AML-193 (cell line): Measurements from ENCODE around the gene NR1I3.
"Not testable (repeated sequence)": the region's sequence is repeated elsewhere in the genome, so short reads cannot be mapped to it uniquely, and the experiment has no call there.

Experiments used
- DNase-seq, 2 experiments: peaks; one replicate each; lab custom pipeline; 2025; lab: John Stamatoyannopoulos, UW

The NR1I3 gene

DNA sequence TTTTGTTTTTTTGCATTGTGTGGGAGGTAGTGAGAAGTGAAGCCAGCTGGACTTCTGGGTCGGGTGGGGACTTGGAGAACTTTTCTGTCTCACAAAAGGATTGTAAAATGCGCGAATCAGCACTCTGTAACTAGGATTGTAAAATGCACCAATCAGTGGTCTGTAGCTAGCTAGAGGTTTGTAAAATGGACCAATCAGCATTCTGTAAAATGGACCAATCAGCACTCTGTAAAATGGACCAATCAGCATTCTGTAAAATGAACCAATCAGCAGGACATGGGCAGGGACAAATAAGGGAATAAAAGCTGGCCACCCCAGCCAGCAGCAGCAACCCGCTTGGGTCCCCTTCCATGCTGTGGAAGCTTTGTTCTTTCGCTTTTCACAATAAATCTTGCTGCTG is 12.1 kb upstream of the NR1I3 start:
- DNase-seq: not testable (repeated sequence)

DNA sequence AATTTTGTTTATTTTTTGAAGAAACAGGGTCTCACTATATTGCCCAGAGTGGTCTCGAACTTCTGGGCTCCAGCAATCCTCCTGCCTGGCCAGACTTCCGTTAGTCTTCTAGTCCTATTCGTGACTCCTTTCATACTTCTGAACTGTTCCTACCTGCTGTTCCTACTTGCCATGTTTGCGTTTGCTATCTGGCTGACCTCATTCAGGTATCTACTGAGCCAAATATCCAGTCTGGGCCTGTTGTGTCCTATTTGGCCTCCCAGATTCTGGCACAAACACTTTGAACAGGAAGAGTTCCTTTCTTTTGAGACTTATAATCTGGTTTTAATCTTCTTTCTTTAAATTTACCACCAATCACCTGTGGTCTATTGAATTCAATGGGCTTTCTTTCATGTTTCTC is 6.9 kb upstream of the NR1I3 start:
- DNase-seq: no peak

DNA sequence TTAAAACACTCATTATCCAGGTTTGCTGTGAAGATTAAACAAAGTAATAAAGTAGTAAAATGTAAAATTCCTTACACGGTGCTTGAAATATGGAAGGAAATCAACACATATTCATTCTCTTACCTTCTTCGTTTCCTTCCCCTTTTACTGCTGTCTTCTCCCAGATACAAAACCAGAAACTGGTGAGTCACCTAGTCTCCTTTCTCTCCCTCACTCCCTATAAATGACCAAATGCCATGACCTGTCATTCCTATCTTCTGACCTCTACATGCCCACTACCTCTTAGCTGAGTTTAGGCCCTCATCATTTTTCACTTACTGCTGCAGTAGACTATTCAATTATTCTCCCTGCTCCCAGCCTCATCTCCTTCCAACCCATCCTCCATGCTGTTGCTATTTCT is 4.3 kb upstream of the NR1I3 start:
- peak; percentile 38 to 40 for DNase-seq

DNA sequence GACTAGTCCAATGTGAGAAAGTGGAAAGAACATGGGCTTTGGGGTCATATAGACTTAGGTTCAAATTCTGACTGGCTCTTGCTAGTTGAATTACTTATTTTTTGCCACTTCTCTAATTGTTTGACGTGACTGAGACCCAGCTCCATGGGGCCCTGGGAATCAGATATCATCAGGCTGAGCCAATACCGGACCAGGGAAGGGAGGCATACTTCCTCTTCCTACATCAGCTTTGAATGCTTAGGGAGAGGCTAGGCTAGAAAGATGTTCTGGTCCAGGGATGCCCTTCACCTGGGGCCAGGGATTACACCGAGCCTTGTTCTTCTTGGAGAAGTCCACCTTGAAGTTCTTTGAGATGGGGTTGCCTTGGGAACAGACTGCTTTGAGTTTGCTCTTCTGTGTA is 3.7 kb upstream of the NR1I3 start:
- peak in 1 of 2 experiments; percentile 7 for DNase-seq

DNA sequence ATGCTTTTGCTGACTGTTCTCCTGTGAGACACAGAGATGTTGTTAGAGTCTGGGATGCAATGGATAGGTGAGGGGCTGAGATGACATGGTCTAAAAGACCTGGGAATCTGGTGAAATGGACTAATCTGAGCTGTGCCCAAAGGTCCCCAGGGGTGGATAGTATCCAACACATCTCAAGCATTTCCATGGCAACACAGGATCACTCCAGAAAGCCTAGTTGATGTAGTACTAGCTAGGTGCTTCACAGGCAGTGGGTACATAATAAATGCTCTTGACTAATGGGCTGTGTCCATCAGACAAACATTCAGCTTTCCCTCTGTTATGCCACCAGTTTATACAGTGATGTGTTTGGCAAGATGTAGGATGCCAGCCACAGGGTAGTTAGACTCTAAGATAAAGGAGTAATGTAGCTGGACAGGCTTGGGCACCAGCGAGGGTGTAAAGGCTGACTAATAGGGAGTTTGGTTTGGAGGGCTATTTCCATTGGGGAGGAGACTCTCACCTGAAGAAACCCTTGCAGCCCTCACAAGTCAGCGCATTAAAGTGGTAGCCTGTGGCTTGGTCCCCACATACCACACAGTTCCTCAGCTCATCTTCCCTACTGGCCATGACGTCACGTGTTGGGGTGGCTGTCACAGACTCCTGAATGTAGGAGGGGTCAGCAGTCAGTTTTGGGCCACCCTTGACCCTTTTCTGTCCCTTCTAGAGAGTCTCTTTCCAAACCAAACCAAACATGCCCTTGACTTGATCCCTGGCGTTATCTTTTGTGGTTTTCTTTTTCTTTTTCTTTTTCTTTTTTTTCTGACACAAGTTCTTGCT is 1.8 kb downstream of the NR1I3 start:
- DNase-seq: no peak

DNA sequence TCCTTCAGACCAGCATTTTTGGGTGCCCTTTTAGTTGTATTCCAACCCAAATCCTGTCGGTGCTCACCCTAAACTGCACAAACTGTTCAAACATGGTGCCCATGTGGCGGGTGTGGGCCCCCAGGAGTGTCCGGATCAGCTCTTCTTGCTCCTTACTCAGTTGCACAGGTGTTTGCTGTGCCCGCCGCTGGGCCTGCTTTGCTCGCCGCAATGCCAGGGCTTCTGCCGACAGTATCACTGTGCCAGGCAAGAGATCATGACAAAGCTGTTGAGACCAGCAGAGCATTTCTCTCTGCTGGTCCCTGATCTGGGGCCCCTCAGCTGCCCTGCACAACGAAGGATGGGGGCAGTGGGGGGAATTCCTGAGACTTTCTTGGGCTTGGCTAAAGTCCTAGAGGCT is 4.9 kb downstream of the NR1I3 start:
- DNase-seq: no peak

DNA sequence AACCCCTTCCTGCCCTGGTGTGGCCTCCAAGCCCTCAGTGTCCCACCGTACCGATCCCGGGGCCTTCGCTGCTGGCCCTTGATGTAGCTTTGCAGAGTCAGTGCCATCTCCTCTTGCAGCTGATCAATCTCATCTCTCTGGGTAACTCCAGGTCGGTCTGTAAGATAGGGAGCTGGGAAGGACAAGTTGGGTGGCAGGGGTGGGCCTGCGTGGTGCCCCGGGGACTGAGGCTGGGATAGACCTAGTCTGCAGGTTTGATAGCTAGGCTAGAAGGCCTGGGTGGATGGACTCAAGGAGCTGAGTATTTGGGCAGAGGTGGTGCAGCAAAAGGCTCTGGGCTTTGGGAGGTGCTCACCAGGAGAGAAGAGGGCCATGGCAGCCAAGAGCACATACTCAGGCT is 7.2 kb downstream of the NR1I3 start:
- no peak for DNase-seq

DNA sequence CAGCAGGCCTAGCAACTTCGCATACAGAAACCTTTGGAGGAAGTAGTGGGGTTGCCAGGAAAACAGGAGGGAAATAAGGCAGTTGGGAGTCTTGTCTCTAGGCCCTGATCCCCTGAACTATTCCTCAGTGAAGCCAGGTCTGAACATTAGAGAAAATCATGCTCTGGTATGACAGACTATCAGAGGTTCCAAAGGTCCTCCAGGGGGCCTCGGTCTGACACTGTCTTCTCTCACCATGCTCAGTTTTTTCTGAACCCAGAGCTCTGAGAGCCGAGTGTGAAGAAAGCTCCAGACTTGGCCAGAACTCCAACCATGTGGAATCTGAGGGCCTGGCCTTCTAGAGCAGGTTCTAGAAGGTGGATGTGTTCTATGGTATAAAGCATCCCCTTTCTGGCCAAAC is 8.1 kb downstream of the NR1I3 start:
- peak; percentile 27 to 35 for DNase-seq

DNA sequence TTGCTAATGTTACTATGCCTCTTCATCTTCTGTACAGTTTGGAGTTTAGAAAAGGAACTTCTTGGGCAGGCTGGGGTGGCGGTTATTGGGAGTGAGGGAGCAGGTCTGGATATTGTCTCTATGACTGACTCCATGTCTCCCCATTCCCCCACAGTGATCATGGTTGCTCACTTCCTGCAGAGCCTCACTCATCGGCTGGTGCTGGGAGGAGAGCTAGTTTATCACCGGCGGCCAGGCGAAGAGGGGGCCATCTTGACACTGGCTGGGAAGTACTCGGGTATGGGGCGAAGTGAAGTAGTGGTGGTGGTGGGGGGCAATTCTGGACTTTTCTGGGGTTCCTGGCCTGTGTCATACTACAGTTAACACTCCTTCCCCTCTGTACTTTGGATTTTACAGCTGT is 10.0 kb downstream of the NR1I3 start:
- no peak for DNase-seq

DNA sequence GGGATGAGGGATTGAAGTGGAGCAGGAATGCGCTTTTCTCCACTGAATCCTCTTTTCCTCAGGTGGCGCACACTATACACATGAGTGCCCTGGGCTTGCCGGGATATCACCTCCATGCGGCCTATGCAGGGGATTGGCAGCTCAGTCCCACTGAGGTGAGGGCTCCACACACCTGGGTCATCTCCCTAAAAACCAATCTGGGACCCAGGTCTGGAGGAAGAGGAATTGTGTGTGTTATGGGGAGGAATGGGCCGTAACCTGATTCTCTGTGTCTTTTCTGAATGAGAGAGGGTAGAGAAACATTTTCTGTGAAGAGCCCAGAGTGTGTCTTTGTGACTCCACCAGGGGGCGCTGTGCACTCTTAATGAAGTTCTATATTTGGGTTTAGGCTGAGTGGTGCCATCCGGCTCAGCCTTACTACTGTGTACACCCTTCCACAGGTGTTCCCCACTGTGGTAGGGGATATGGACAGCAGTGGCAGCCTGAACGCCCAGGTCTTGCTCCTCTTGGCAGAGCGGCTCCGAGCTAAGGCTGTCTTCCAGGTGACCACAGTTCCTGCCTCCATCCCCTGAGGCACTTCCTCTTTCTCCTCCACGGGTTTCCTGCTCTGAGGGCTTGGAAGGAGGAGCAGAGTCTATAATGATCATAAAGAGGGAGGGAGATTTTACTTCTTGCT is 10.7 kb downstream of the NR1I3 start:
- DNase-seq: peak; percentile 96 to 97

DNA sequence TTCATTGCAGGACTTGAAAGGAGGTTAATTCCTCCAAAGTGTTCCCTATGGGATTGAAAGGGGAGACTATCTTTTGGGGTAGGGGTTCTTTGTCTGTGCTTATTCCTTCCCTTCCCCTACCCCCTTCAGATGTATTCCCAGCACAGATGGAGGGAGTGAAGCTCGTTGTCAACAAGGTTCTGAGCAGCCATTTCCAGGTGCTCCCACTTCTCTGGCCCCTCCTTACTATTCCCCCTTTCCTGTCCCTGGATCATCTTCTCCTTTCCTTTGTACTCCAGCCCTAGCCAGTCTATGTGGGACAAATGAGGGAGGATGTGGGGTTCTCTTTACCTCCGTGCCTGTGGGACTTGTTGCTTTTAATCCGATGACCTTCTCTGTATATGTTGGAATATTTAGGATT is 11.2 kb downstream of the NR1I3 start:
- no peak for DNase-seq

DNA sequence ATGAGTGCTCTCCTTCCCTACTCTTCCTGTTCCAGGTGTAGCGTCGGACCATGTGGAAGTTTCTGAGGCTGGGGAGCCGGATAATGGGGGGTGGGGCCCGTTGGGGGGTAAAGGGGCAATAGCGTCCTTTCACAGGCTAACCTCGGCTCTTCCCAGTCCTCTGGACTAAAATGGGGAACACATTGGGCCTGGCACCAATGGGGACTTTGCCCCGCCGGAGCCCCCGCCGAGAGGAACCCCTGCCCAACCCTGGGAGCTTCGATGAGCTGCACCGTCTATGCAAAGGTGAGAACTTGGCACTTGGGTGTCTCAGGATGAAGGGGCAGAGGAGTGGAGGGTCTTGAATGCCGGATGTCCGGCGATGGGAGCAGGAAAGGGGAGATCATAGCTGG is 11.7 kb downstream of the NR1I3 start:
- no peak for DNase-seq

DNA sequence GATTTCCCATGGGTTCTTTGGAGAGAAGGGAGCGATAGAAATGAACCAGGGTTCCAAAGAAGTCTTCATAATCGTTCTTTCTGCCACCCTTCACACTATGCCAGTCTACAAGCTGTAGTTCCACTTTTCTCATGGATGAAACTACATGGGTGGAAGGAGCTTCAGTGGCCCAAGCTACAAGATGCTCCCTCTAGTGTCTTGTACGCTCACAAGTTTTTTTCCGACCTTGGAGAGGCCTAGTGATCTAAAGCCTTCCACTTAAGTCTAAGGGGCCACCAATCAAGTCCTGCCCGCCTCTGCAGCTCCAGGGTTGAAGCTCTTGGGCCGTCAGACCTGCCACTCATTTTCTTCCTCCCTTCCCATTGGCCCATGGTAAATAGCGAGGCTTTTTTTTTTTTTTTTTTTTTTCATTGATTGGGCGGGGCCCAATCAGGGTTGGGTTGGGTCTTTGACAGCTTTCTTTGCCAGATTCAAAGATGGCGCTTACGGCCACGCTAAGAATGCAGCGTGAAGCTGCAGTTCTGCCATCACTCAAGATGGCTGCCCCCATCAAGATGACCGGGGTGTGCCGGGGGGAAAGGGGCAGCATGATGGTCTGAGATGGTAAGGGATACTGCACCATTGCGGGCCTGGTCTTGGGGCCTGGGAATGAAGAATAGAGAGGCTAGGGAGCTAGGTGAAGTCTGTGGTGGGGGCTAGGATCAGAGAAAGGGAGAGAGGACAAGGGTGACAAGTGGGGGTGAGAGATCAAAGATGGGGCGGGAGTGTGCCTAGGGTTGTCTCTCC is 12.3 kb downstream of the NR1I3 start, which contains the start of gene TOMM40L:
Gene TOMM40L, plus strand, starts transcription at position 527 of the 786 bp plus-strand sequence. CDS start 430 bp downstream, outside the sequence.
- peak; percentile 99 for DNase-seq

DNA sequence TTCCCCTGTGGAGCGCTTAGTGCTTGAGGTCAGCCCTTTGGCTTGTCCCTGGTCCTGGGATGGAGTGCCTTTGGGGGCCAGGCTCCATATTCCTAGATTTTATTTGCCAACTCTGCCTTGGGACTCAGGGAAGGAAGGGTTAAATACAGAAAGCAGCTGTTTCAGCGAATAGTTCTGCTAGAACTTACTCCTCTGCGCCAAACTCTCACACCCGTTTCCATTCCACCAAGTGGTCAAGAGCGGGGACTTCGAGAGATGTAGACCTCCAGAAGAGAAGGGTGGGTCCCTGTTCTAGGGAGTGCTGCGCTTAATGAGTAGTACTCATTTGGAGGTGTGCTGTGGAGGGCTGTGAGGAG is 12.8 kb downstream of the NR1I3 start:
- DNase-seq: no peak

DNA sequence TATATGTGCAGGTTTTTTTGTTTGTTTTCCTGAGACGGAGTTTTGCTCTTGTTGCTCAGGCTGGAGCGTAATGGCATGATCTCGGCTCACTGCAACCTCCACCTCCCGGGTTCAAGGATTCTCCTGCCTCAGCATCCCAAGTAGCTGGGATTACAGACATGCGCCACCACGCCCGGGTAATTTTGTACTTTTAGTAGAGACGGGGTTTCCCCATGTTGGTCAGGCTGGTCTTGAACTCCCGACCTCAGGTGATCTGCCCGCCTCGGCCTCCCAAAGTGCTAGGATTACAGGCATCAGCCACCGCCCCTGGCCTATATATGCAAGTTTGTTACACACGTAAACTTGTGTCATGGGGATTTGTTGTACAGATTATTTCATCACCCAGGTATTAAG is 13.3 kb downstream of the NR1I3 start:
- not testable (repeated sequence) for DNase-seq

DNA sequence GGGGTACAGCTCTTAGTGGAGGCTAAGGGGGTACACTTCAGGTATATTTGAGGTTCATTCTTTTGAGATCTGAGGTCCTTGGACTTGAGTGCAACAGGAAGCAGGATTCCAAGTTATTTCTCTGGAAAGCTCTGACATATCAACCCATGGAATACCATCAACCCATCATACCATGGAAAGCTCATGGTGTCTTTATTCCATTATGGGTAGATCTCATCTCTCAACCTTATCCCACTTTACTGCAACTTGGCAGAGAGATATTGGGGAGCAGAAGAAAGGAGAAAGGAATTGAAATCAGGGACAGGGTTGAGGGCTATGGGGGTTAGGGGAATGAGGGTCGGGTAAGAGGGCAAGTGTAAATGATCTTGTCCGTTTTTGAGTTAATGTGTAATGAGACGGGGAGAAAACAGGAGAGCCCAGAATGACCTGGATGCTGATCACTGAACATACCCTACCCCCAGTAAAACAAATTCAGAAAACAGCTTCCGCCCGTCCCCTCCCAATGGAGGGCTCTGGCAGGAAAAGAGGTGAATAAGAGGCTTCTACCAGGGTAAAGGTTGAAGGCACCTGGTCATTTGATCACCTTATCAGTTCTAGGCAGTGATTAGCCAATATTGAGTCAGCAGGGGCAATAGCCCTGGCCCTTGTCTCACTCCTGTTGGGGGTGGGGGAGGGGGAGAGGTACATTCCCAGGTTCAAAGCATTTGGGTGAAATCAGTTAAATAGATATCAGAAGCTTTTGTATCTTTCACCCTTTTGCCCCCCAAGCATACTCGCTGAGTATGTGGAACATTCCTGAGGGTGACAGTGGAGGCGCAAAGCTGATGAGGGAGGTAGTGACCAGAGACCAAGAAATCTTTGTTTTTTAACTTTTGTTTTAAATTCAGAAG is 14.0 kb downstream of the NR1I3 start:
- DNase-seq: no peak

DNA sequence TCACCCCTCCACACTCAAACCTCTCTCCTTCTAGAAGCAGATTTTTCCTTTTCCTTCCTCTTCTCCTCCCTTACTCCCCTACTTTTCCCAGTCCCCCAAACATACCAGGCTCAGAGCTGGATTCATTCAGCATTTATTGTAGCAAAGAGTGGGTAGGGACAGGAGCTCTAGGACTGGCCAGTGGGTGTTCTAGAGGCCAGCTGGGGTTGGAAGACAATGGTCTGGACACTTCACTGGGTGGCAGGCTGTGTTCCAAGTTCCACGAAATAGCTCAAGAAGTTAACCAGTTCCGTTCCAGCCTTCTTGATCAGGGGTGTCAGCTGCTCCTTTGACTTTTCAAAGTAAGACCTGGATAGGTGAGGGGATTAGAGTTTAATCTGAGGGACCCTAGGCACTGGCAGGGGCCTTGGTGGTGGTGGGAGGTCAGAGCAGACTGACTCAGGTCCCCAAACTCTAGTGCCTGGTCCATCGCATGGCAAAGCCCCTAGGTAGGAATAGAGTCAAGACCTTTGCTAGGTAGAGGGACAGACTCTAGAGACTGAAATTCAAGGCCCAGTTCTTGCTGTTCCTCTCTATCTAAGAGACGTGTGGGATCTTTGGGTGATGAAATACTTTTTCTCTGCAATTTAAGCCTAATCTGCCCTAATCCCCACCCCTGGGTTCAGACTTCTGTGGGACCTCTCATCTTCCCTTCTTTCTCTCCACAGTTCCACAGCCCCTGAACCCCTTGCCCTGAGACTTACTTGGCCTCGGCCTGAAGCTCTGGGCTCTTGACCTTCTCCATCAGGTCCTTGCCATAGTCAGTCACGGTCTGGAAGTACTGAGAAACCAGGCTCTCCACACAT is 15.6 kb downstream of the NR1I3 start:
- no peak for DNase-seq

DNA sequence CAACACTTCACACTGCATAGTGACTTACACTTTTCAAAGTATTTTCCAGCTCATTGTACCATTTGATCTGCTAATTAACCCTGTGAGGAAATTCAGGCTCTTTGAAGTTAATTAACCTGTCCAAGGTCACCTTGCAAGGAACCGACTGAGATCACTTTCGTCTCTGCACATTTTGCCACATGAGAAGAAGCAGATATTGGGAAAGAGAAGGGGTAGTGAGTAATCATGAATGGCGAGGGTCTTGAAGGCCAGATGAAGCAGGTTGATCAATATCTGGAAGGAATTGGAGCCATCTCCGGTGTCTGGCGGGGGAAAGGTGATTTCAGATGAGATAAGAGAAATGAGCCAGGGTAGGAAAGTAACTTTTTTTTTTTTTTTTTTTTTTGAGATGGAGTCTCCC is 18.0 kb downstream of the NR1I3 start:
- no peak for DNase-seq

DNA sequence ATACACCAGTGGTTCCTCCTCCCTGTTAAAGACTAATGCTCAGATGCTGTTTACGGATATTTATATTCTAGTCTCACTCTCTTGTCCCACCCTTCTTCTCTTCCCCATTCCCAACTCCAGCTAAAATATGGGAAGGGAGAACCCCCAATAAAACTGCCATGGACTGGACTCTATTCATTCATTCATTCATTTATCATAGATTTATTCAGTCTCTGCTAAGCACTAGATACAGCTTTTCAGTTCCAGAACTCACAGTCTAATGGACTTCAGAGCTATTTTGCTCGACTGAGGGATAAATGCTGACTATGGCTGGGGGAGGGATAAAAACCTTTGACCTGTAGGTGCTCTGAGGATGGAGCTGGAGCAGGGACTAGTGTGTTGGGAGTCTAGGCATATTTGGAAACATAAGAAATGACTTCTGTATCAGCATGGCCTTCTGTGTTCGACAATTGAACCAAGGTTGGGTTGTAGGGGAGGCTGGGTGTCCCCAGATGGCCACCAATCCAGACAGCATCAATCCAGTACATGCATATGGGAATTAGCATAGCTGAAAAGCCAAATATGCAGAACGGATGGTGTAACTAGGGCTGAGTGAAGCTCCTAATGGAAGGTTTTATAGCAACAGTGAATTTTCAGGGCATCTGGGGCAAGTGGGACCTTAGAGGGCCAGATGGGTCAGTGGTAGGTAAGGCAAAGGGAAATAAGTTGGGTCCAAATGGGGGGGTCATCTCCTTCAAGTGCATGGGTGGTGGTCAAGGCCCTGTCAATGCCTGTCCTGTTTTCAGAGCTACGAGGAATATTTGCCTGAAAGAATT is 18.7 kb downstream of the NR1I3 start:
- DNase-seq: no peak
